HG02623 (cell line): Measurements from ENCODE around the gene AFF1.

ENCODE experiments used
- ATAC-seq: cut with Tn5 transposase; IDR thresholded peaks from one replicate; pipeline ENCODE4 v1.9.1; 2021; ENCODE audit warnings: moderate library complexity; ENCODE audit not compliant: unreplicated experiment

Gene AFF1

DNA sequence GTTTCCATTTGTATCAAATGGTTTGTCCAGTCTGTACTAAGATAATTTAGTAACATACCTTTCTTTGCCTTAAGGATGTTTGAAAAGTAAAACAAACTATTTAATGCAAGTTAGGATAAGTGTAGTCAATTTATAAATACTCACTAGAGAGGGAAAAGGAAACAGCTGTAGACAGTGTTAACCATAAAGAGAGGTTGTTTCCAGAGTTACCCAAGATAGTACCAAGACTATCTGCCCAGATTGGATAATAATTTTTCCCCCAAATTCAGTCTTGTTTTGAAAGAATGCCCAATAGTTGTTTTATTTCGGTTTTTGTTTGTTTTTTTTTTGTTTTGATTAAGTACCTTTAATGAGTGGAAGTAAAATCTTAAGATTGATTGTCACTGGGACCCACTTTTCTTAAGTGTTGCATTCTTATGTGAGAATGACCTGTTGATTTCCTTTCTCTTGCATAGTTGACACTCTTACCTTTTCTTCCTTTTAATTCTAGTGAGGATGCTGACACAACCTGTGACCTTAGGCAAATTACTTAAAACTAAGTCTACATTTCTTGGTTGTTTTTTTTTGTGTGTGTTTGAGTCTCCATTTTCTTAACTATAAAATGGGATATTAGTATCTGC, 12.8 kb downstream of the AFF1 start:
- ATAC-seq: no peak

DNA sequence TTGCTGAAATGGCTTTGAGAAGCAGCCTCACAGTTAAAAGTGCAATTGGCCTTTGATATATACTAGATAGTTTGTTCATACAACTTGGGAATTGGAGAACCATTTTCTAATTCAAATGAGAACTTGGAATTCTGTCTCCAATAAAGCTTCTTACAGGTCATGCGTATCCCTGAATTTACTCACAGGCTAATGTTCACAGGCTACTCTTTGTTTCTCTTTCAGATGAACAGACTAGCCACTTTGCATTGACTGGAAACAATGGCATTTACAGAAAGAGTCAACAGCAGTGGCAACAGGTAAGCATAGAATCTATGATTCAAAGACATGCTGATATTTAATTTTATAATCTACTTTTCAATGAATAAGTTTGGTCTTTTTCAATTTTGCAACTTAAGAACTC, 13.5 kb downstream of the AFF1 start:
- peak; percentile 42 for ATAC-seq

- ATAC-seq: no peak
Measured at GRCh38 chr4:86950831-86951525, 16.2 kb downstream of the AFF1 start.

GRCh38 chr4:86955888-86956451, 21.2 kb downstream of the AFF1 start:
- no peak for ATAC-seq

- no peak for ATAC-seq
Measured at GRCh38 chr4:86957215-86957614, 22.4 kb downstream of the AFF1 start.

DNA sequence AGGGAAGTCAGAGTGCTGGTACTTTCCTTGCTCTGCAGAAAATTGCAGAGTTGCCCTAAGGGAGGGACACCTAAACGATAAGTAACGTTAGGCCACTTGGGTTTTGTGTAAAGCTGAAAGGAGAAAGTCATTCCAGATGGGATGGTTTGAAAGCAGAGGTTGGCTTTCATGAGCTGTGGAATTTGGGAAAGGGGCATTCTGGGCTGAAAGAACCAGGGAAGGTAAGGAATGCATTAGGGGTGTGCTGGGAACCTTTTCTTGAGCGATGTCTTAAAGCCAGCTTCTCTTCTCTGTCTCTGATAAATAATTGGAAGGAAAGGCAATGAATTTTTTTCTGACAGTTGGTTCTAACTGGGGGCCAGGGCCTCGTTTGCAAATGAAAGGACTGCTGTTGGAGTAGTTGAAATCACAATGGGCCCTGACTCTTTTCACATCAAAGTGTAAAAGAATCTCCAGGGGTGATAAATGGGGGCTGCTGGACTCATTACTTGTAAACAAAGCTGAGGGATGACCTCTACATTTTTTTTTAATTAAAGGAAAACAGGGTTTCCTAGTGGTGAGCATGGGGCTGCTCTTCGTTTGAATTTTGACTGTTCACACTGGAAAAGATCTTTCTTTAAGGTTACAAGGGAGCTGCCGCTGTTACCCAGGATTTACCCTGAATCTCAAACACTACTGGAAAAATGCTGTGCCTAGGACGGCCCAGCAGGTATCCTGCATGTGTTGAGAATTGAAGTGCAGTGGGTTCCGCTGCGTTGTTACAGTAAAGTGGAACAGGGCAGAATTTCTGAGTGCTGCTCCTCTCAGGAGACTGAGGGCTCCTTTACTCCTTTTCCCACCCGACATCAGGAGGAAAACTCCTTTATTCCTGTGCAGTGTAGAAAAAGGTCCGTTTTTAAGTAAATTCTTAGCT, 25.0 kb downstream of the AFF1 start:
- no peak for ATAC-seq

DNA sequence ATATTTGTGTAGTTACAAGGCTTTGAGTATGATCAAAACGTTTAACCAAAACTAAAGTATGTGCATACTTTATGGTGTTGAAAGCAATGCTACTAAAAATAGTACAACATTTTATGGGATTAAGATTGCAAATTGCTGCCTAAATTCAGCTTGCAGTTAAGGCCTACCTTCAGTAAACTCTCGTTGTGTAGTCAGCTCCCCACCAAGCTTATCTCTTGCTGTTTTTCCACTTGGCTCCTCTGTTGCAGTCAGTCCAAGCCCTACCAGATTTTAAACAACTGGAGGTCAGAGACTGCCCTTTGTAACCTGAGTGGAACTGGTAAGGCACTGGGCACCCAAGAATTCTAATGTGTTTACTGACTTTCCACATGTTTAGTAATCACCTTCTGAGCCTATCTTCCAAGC, 25.7 kb downstream of the AFF1 start:
- ATAC-seq: no peak

DNA sequence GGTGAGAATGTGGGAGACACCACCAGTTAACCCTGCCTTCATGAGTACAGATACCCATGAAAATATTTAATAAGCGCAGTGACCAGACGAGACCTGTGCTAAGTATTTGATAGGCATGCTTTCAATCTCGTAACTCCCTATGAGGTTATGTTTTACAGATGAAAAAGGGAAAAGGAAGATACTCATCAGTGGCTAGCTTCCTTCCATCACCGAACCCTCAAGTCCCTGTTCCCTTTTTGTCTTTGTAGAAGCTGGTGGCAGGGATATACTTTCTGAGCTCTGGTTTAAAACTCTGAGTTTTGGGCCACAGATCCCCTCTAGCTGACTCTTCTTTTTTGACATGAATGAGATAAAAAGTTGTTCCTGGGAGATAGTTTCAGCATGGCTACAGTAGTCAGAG, 26.3 kb downstream of the AFF1 start:
- no peak for ATAC-seq

- peak; percentile 83 for ATAC-seq
Measured at GRCh38 chr4:86961605-86962295, 26.9 kb downstream of the AFF1 start.

DNA sequence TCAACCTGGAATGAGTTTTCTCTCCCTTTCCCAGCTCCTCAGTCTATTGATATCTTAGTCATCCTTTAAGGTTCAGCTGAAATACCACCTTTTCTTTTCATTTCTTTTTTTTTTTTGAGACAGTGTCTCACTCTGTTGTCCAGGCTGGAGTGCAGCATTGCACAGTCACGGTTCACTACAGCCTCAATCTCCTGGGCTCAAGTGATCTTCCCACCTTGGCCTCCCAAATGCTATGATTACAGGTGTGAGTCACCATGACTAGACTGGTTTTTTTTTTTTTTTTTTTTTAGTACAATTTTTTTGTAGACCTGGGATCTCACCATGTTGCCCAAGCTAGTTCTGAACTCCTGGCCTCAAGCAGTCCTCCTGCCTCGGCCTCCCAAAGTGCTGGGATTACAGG, 28.9 kb downstream of the AFF1 start:
- ATAC-seq: no peak

GRCh38 chr4:86965019-86965976, 30.5 kb downstream of the AFF1 start:
- peak; percentile 37 for ATAC-seq

DNA sequence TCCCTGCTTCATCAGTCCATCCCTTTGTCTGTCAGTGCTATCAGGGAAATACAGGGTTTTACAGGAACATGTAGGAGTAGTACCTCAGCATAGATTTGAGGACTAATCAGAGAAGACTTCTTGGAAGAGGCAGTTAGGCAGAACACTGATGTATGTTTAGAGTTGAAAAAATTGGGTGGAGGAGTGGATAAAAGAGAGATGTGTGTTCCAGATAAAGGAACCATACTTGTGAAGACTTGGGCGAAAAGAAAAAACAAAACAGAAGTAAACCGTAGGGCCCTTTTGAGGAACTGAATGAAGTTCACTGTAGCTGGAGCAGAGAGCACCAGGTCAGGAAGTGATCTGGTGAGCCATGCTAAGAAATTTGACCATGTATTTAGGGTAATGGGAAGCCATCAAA, 32.3 kb downstream of the AFF1 start:
- ATAC-seq: no peak

DNA sequence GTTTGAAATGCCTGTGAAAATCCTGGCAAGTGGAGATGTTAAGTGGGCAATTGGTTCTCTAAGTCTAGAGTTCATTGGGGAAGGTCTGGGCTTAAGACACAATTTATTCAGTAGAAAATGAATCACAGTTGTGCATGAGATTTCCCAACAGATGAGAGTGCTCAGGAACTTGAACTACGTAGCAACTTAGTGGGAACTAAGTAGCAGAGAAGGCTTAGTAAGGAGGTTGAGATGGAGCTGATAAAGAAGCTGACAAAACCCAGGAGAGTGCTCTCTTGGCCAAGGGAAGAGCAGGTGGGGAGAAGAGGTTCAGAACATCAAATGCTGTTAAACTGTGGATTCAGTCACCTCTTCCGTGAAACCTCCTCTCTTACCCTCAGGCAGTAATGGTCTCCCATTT, 33.0 kb downstream of the AFF1 start:
- ATAC-seq: no peak

DNA sequence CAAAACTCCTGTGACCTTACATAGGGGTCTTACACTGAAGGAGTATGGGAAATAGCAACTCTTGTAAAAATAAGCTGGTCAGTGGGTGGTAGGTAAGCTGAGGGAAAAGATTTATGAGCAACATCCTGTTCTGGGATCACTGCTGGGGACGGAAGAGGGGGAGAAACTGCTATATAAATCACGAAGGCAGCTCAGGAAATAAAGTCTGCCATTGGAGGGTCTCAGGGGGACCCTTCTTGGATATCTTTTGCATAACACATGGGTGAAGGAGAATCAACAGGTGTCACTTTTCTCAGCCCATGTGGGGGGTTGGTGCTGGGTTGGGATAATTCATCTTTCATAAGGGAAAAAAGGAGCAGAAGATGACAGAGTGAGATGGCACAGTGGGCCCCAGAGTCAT, 33.7 kb downstream of the AFF1 start:
- no peak for ATAC-seq

- ATAC-seq: no peak
Measured at GRCh38 chr4:86970447-86971354, 35.9 kb downstream of the AFF1 start.

- ATAC-seq: no peak
Measured at GRCh38 chr4:86971355-86971683, 36.5 kb downstream of the AFF1 start.

GRCh38 chr4:86972997-86973396, 38.2 kb downstream of the AFF1 start:
- ATAC-seq: no peak

- ATAC-seq: no peak
Measured at GRCh38 chr4:86973668-86974067, 38.9 kb downstream of the AFF1 start.

DNA sequence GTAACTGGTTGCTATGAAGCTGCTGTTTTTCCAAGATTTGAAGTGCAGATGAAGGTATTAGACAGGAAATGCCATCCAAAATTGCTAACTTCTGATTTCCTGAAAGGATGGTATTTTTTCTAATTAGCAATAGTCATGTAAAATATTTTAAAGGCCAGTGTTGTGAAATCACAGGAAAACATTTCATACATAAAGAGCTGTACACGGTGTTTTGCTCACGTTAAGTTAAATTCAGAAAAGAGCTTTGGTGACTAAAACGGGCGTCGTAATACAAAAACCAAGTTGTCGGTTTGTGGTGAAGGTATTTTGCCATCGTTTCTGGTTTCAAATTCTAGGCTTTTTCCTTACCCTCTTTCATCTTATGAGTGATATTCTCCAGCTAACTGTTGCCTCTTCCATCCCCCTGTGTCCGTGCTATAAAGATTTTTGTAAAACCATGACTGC, 39.8 kb downstream of the AFF1 start:
- no peak for ATAC-seq
